ENCODE results near the gene MACROH2A1. TPM values are rescaled to one million over a fixed set of nuclear protein-coding genes. Genes with fewer than 3 reads are reported as not detected.

MACROH2A1 gene
- total and polyA plus RNA-seq, 9 of the 15 experiments (the other 6 are each of a cell fraction or from before 2014, with no cell fraction given) = 44.9 to 289 (median 193) TPM

DNA sequence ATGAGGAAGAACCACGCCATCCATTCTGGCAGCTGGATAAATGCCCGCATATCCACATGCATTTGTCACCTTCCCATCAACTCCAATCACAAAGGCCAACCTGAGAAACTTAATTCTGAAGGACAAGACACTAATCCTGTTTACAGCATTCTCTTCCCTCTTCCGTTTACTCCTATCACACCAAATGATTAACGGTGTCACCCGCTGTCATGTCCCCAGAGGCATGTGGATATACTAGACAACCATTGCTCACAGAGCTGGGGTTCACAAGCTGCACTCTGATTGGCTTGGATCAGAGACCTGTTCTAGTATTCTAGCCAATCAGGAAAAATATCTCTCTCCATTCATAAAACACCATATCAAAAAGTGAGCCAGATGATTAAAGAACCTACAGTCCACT lies 3.6 kb downstream of the MACROH2A1 start (continued):
- TF ChIP-seq, protein P1, sequence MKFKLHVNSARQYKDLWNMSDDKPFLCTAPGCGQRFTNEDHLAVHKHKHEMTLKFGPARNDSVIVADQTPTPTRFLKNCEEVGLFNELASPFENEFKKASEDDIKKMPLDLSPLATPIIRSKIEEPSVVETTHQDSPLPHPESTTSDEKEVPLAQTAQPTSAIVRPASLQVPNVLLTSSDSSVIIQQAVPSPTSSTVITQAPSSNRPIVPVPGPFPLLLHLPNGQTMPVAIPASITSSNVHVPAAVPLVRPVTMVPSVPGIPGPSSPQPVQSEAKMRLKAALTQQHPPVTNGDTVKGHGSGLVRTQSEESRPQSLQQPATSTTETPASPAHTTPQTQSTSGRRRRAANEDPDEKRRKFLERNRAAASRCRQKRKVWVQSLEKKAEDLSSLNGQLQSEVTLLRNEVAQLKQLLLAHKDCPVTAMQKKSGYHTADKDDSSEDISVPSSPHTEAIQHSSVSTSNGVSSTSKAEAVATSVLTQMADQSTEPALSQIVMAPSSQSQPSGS (CRISPR knock-in tag; IDR thresholded peaks at IDR 0.05) = no peak
- TF ChIP-seq, protein P2, sequence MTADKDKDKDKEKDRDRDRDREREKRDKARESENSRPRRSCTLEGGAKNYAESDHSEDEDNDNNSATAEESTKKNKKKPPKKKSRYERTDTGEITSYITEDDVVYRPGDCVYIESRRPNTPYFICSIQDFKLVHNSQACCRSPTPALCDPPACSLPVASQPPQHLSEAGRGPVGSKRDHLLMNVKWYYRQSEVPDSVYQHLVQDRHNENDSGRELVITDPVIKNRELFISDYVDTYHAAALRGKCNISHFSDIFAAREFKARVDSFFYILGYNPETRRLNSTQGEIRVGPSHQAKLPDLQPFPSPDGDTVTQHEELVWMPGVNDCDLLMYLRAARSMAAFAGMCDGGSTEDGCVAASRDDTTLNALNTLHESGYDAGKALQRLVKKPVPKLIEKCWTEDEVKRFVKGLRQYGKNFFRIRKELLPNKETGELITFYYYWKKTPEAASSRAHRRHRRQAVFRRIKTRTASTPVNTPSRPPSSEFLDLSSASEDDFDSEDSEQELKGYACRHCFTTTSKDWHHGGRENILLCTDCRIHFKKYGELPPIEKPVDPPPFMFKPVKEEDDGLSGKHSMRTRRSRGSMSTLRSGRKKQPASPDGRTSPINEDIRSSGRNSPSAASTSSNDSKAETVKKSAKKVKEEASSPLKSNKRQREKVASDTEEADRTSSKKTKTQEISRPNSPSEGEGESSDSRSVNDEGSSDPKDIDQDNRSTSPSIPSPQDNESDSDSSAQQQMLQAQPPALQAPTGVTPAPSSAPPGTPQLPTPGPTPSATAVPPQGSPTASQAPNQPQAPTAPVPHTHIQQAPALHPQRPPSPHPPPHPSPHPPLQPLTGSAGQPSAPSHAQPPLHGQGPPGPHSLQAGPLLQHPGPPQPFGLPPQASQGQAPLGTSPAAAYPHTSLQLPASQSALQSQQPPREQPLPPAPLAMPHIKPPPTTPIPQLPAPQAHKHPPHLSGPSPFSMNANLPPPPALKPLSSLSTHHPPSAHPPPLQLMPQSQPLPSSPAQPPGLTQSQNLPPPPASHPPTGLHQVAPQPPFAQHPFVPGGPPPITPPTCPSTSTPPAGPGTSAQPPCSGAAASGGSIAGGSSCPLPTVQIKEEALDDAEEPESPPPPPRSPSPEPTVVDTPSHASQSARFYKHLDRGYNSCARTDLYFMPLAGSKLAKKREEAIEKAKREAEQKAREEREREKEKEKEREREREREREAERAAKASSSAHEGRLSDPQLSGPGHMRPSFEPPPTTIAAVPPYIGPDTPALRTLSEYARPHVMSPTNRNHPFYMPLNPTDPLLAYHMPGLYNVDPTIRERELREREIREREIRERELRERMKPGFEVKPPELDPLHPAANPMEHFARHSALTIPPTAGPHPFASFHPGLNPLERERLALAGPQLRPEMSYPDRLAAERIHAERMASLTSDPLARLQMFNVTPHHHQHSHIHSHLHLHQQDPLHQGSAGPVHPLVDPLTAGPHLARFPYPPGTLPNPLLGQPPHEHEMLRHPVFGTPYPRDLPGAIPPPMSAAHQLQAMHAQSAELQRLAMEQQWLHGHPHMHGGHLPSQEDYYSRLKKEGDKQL (CRISPR knock-in tag; IDR thresholded peaks at IDR 0.05; ENCODE audit: borderline replicate concordance) = no peak
- TF ChIP-seq PURB (CRISPR knock-in tag; IDR thresholded peaks at IDR 0.05; ENCODE audit: low read depth) (no peak), MEIS2 (IDR thresholded peaks at IDR 0.05; ENCODE audit: partially characterized antibody) (peak; percentile 93), MECOM (CRISPR knock-in tag; IDR thresholded peaks at IDR 0.05) (peak; percentile 64; the same call in 1 of the 2 replicates), ZBTB1 (CRISPR knock-in tag; IDR thresholded peaks at IDR 0.05; ENCODE audit: borderline replicate concordance, low read depth) (no peak), ZC3H11A (IDR thresholded peaks at IDR 0.05; ENCODE audit: low read depth, low read length) (no peak)
- TF ChIP-seq, protein P3, sequence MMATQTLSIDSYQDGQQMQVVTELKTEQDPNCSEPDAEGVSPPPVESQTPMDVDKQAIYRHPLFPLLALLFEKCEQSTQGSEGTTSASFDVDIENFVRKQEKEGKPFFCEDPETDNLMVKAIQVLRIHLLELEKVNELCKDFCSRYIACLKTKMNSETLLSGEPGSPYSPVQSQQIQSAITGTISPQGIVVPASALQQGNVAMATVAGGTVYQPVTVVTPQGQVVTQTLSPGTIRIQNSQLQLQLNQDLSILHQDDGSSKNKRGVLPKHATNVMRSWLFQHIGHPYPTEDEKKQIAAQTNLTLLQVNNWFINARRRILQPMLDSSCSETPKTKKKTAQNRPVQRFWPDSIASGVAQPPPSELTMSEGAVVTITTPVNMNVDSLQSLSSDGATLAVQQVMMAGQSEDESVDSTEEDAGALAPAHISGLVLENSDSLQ (IDR thresholded peaks at IDR 0.05) = peak; percentile 89
- TF ChIP-seq, protein P4, sequence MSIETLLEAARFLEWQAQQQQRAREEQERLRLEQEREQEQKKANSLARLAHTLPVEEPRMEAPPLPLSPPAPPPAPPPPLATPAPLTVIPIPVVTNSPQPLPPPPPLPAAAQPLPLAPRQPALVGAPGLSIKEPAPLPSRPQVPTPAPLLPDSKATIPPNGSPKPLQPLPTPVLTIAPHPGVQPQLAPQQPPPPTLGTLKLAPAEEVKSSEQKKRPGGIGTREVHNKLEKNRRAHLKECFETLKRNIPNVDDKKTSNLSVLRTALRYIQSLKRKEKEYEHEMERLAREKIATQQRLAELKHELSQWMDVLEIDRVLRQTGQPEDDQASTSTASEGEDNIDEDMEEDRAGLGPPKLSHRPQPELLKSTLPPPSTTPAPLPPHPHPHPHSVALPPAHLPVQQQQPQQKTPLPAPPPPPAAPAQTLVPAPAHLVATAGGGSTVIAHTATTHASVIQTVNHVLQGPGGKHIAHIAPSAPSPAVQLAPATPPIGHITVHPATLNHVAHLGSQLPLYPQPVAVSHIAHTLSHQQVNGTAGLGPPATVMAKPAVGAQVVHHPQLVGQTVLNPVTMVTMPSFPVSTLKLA (conservative IDR thresholded peaks at IDR 0.05) = 0 out of 4 replicates have a peak, but pooled peaks of 1 of the 2 experiments have one; percentile 52
- TF ChIP-seq, protein P5, sequence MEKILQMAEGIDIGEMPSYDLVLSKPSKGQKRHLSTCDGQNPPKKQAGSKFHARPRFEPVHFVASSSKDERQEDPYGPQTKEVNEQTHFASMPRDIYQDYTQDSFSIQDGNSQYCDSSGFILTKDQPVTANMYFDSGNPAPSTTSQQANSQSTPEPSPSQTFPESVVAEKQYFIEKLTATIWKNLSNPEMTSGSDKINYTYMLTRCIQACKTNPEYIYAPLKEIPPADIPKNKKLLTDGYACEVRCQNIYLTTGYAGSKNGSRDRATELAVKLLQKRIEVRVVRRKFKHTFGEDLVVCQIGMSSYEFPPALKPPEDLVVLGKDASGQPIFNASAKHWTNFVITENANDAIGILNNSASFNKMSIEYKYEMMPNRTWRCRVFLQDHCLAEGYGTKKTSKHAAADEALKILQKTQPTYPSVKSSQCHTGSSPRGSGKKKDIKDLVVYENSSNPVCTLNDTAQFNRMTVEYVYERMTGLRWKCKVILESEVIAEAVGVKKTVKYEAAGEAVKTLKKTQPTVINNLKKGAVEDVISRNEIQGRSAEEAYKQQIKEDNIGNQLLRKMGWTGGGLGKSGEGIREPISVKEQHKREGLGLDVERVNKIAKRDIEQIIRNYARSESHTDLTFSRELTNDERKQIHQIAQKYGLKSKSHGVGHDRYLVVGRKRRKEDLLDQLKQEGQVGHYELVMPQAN (IDR thresholded peaks at IDR 0.05; ENCODE audit: borderline replicate concordance) = no peak

All from K562 (cell line).